Trophoblast cell (in vitro differentiated cells and primary cell): ENCODE results near the gene CAV2. TPM values are rescaled to one million over a fixed set of nuclear protein-coding genes. Genes with fewer than 3 reads are reported as not detected.

Source experiments
- DNase-seq, 2 donors: peaks; one replicate each; pipeline ENCODE4 v3.0.0-alpha.2; 2016
- H2AFZ ChIP-seq: 2 replicates; pipeline ENCODE4 v1.6.1; 2013; ENCODE audit warnings: low read length, moderate library complexity, mild to moderate bottlenecking; ENCODE audit not compliant: insufficient read depth, poor library complexity
- H2AK5ac ChIP-seq: 2 replicates; pipeline ENCODE4 v1.6.1; 2013; ENCODE audit warnings: mild to moderate bottlenecking, low read length
- H2BK120ac ChIP-seq: 2 replicates; pipeline ENCODE4 v1.6.1; 2013; ENCODE audit warnings: low read length, mild to moderate bottlenecking, moderate library complexity; ENCODE audit not compliant: insufficient read depth, poor library complexity
- H2BK12ac ChIP-seq: 2 replicates; pipeline ENCODE4 v1.6.1; 2013; ENCODE audit warnings: mild to moderate bottlenecking, low read length, moderate library complexity
- H2BK5ac ChIP-seq: 2 replicates; pipeline ENCODE4 v1.6.1; 2013; ENCODE audit warnings: low read length, low read depth, moderate library complexity, mild to moderate bottlenecking; ENCODE audit not compliant: poor library complexity
- H3K14ac ChIP-seq: 2 replicates; pipeline ENCODE4 v1.6.1; 2013; ENCODE audit warnings: mild to moderate bottlenecking, low read length
- H3K18ac ChIP-seq: 2 replicates; pipeline ENCODE4 v1.6.1; 2013; ENCODE audit warnings: mild to moderate bottlenecking, low read length
- H3K23ac ChIP-seq: 2 replicates; pipeline ENCODE4 v1.6.1; 2013; ENCODE audit warnings: low read length
- H3K27ac ChIP-seq: 2 replicates; pipeline ENCODE4 v1.5.1; 2013; ENCODE audit warnings: low read depth, mild to moderate bottlenecking, inconsistent platforms, low read length, moderate library complexity
- H3K27me3 ChIP-seq: 2 replicates; pipeline ENCODE4 v1.6.1; 2013; ENCODE audit warnings: inconsistent platforms, mild to moderate bottlenecking, low read length, moderate library complexity; ENCODE audit not compliant: insufficient read depth
- H3K36me3 ChIP-seq, 2 experiments: 1 replicate in 1 of 2; 2 replicates in 1 of 2; pipeline ENCODE4 v1.6.1; 2013; ENCODE audit warnings: low read length in 2 of 2, mild to moderate bottlenecking in 2 of 2, moderate library complexity in 1 of 2; ENCODE audit not compliant: insufficient read depth in 2 of 2, control insufficient read depth in 1 of 2
- H3K4ac ChIP-seq: 2 replicates; pipeline ENCODE4 v1.6.1; 2013; ENCODE audit warnings: low read depth, mild to moderate bottlenecking, low read length, moderate library complexity
- H3K4me1 ChIP-seq, 2 experiments: 1 replicate in 1 of 2; 2 replicates in 1 of 2; pipeline ENCODE4 v1.6.1; 2013; ENCODE audit warnings: low read length in 2 of 2, mild to moderate bottlenecking in 2 of 2, moderate library complexity in 1 of 2; ENCODE audit not compliant: insufficient read depth in 2 of 2, control insufficient read depth in 1 of 2
- H3K4me2 ChIP-seq: 2 replicates; pipeline ENCODE4 v1.6.1; 2013; ENCODE audit warnings: inconsistent platforms, mild to moderate bottlenecking, low read length, moderate library complexity
- H3K4me3 ChIP-seq: 2 replicates; pipeline ENCODE4 v1.5.1; 2013; ENCODE audit warnings: mild to moderate bottlenecking, low read depth, low read length, inconsistent platforms
- H3K79me1 ChIP-seq: one replicate; pipeline ENCODE4 v1.6.1; 2013; ENCODE audit warnings: low read length
- H3K79me2 ChIP-seq: 2 replicates; pipeline ENCODE4 v1.6.1; 2013; ENCODE audit warnings: low read length, mild to moderate bottlenecking; ENCODE audit not compliant: control insufficient read depth, insufficient read depth, poor library complexity
- H3K9ac ChIP-seq: 2 replicates; pipeline ENCODE4 v1.6.1; 2013; ENCODE audit warnings: mild to moderate bottlenecking, low read length
- H3K9me3 ChIP-seq: 2 replicates; pipeline ENCODE4 v1.6.1; 2013; ENCODE audit warnings: low read depth, mild to moderate bottlenecking, control low read depth, inconsistent platforms, low read length; ENCODE audit not compliant: insufficient read depth
- H4K12ac ChIP-seq: 2 replicates; pipeline ENCODE4 v1.6.1; 2013; ENCODE audit warnings: low read depth, mild to moderate bottlenecking, low read length, moderate library complexity
- H4K8ac ChIP-seq: 2 replicates; pipeline ENCODE4 v1.6.1; 2013; ENCODE audit warnings: low read depth, mild to moderate bottlenecking, low read length, moderate library complexity
- H4K91ac ChIP-seq: one replicate; pipeline ENCODE4 v1.6.1; 2013; ENCODE audit warnings: low read depth, mild to moderate bottlenecking, low read length, moderate library complexity
- WGBS: extraction: QIAGEN DNeasy Blood & Tissue Kit; methylation state at CpG from one replicate; pipeline ENCODE4 v1.1.7; 2013; ENCODE audit warnings: missing lambda C conversion rate; ENCODE audit not compliant: insufficient read length, insufficient coverage; ENCODE audit errors: extremely low coverage; 5-methylcytosine and 5-hydroxymethylcytosine counted together
- polyA plus RNA-seq: library from polyadenylated mRNA; stranded (reverse); fragments of 200-250 nt; gene quantifications from 2 replicates; pipeline ENCODE4 v1.2.3, GENCODE V29; 2013

Gene CAV2, protein sequence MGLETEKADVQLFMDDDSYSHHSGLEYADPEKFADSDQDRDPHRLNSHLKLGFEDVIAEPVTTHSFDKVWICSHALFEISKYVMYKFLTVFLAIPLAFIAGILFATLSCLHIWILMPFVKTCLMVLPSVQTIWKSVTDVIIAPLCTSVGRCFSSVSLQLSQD
- 8.4 and 8.5 TPM in 2 replicates for polyA plus RNA-seq

DNA sequence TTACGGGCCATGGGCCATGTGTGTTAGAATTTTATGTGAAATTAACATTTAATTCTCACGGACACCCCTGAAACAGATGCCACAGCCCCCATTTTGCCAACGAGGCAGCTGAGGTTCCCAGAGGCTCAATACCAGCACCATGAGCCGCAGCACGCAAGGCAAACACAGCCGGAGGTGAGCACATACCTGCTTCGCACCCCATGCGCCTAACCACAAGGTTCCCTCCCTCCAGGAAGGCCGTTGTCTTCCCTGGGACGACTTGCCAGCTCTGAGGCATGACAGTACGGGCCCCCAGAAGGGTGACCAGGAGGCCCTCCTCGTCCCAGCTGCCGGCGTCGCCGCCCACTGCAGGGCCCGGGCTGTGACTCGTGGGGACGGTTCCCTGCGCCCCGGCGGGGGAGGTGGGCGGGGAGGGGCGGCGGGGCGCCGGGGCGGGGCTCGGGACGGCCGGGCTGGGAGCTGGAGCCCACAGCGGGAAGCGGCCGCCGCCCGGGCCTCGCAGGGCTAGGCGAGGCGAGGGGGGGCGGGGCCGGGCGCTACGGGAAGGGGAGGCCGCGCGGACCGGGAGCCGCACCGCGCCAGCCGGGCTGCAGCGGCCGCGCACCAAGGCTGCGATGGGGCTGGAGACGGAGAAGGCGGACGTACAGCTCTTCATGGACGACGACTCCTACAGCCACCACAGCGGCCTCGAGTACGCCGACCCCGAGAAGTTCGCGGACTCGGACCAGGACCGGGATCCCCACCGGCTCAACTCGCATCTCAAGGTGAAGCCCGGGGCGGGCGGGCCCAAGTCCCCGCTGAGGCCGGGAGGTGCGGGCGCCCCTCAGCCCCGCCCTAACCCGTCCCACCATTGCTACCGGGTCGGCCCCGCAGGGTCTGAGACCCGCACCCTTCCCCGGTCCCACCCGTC is at the start of gene CAV2:
CAV2 (plus strand) TSS at position 571 of the 910 bp plus-strand sequence; CDS start at position 615, 44 bp downstream.
- Histone ChIP-seq H2AFZ (peak within 1 kb of the TSS; percentile 71), H4K8ac (peak within 1 kb of the TSS; percentile 54), H4K12ac (no peak within 1 kb of the TSS), H3K36me3 (no peaks in the 10 kb centered on the region), H2AK5ac (no peak within 1 kb of the TSS), H3K23ac (no peak within 1 kb of the TSS), H3K14ac (peak within 1 kb of the TSS; percentile 33), H2BK5ac (no peak within 1 kb of the TSS), H3K79me1 (peaks cover 5% of the 10 kb centered on the region), H3K79me2 (no peaks in the 10 kb centered on the region), H3K18ac (peak within 1 kb of the TSS; percentile 12), H3K9me3 (no peaks in the 10 kb centered on the region), H3K4ac (no peak within 1 kb of the TSS), H3K9ac (peak within 1 kb of the TSS; percentile 35), H3K27me3 (no peaks in the 10 kb centered on the region), H2BK120ac (peak within 1 kb of the TSS; percentile 43), H4K91ac (peak within 1 kb of the TSS; percentile 38), H3K27ac (no peak within 1 kb of the TSS), H3K4me1 (peaks cover 0 to 5% of the 10 kb centered on the region in 2 experiments), H2BK12ac (peak within 1 kb of the TSS; percentile 6), H3K4me3 (peak within 1 kb of the TSS; percentile 84), H3K4me2 (peak within 1 kb of the TSS; percentile 80)
- no CpG with 5 or more reads among the region's 86 CpGs for WGBS
- DNase-seq = peak; percentile 57 to 65

GRCh38 chr7:116449950-116450349 is 49.6 kb upstream of the CAV2 start:
- Histone ChIP-seq H3K79me1 (no peaks in the 10 kb centered on the region), H3K23ac (no peak overlapping the region), H3K18ac (no peak overlapping the region), H3K14ac (no peak overlapping the region), H2AFZ (no peak overlapping the region), H3K4ac (no peak overlapping the region), H2BK12ac (no peak overlapping the region), H3K79me2 (no peaks in the 10 kb centered on the region), H3K4me2 (no peak overlapping the region), H2AK5ac (no peak overlapping the region), H3K9ac (no peak overlapping the region), H4K91ac (no peak overlapping the region), H3K4me1 (no peaks in the 10 kb centered on the region), H3K27ac (no peak overlapping the region), H3K9me3 (no peaks in the 10 kb centered on the region), H2BK120ac (no peak overlapping the region), H4K12ac (no peak overlapping the region), H3K27me3 (no peaks in the 10 kb centered on the region), H4K8ac (no peak overlapping the region), H2BK5ac (no peak overlapping the region), H3K36me3 (no peaks in the 10 kb centered on the region), H3K4me3 (no peak overlapping the region)
- no peak for DNase-seq
- no CpG with 5 or more reads among the region's 4 CpGs for WGBS

- Histone ChIP-seq H3K79me1 (no peaks in the 10 kb centered on the region), H3K9ac (no peak overlapping the region), H2AFZ (no peak overlapping the region), H4K8ac (no peak overlapping the region), H4K91ac (no peak overlapping the region), H3K4me2 (no peak overlapping the region), H3K23ac (no peak overlapping the region), H3K4me1 (no peaks in the 10 kb centered on the region), H3K9me3 (no peaks in the 10 kb centered on the region), H2BK12ac (no peak overlapping the region), H2BK120ac (no peak overlapping the region), H3K27me3 (no peaks in the 10 kb centered on the region), H3K4me3 (no peak overlapping the region), H3K36me3 (no peaks in the 10 kb centered on the region), H4K12ac (no peak overlapping the region), H3K14ac (no peak overlapping the region), H3K4ac (no peak overlapping the region), H3K18ac (no peak overlapping the region), H3K79me2 (no peaks in the 10 kb centered on the region), H2BK5ac (no peak overlapping the region), H3K27ac (no peak overlapping the region), H2AK5ac (no peak overlapping the region)
- no peak for DNase-seq
- no CpG with 5 or more reads among the region's 2 CpGs for WGBS
Measured at GRCh38 chr7:116451957-116452729, 47.4 kb upstream of the CAV2 start.

GRCh38 chr7:116454377-116454776 is 45.2 kb upstream of the CAV2 start:
- Histone ChIP-seq H3K14ac (no peak overlapping the region), H3K4me3 (no peak overlapping the region), H3K23ac (no peak overlapping the region), H2BK5ac (no peak overlapping the region), H2BK120ac (no peak overlapping the region), H3K4ac (no peak overlapping the region), H3K18ac (no peak overlapping the region), H4K91ac (no peak overlapping the region), H3K9ac (no peak overlapping the region), H3K27ac (no peak overlapping the region), H2AFZ (no peak overlapping the region), H3K27me3 (no peaks in the 10 kb centered on the region), H4K12ac (no peak overlapping the region), H3K79me1 (no peaks in the 10 kb centered on the region), H3K4me1 (no peaks in the 10 kb centered on the region), H2AK5ac (no peak overlapping the region), H4K8ac (no peak overlapping the region), H2BK12ac (no peak overlapping the region), H3K4me2 (no peak overlapping the region), H3K9me3 (no peaks in the 10 kb centered on the region), H3K36me3 (no peaks in the 10 kb centered on the region), H3K79me2 (no peaks in the 10 kb centered on the region)
- WGBS = no CpG with 5 or more reads among the region's 2 CpGs
- DNase-seq = no peak
